Adipocyte (in vitro differentiated cells): ENCODE results near the gene BAG3.
"Not testable (repeated sequence)": the region's sequence is repeated elsewhere in the genome, so short reads cannot be mapped to it uniquely, and the experiment has no call there.

Source experiments
- DNase-seq: peaks from one replicate; pipeline ENCODE4 v3.0.0-alpha.2; 2015; ENCODE audit warnings: low read depth
- H3K27me3 ChIP-seq: replicated peaks from 2 replicates; pipeline ENCODE4 v1.7.0; 2013; ENCODE audit warnings: mild to moderate bottlenecking, low read length, moderate library complexity; ENCODE audit not compliant: control insufficient read depth, insufficient read depth
- H3K36me3 ChIP-seq: 2 replicates; pipeline ENCODE4 v1.7.0; 2013; ENCODE audit warnings: low read length, mild to moderate bottlenecking, moderate library complexity; ENCODE audit not compliant: control insufficient read depth, insufficient read depth, severe bottlenecking
- H3K4me1 ChIP-seq: 2 replicates; pipeline ENCODE4 v1.7.0; 2013; ENCODE audit warnings: mild to moderate bottlenecking, low read length, moderate library complexity; ENCODE audit not compliant: control insufficient read depth, insufficient read depth
- H3K4me3 ChIP-seq: 2 replicates; pipeline ENCODE4 v1.7.0; 2013; ENCODE audit warnings: mild to moderate bottlenecking, low read length, moderate library complexity
- H3K9ac ChIP-seq: 2 replicates; pipeline ENCODE4 v1.7.0; 2013; ENCODE audit warnings: mild to moderate bottlenecking, low read length, moderate library complexity
- H3K9me3 ChIP-seq: 2 replicates; pipeline ENCODE4 v1.7.0; 2013; ENCODE audit warnings: mild to moderate bottlenecking, low read length, moderate library complexity; ENCODE audit not compliant: control insufficient read depth

The BAG3 gene

GRCh38 chr10:119656760-119657159 lies 5.6 kb downstream of the BAG3 start:
- H3K9ac ChIP-seq: peak overlapping the region; percentile 86
- no peaks in the 10 kb centered on the region for H3K9me3 ChIP-seq
- no peaks in the 10 kb centered on the region for H3K27me3 ChIP-seq
- H3K36me3 ChIP-seq: peaks cover 6% of the 10 kb centered on the region
- peak overlapping the region; percentile 89 for H3K4me3 ChIP-seq
- H3K4me1 ChIP-seq: peaks cover 76% of the 10 kb centered on the region
- no peak for DNase-seq

GRCh38 chr10:119657725-119658124 lies 6.5 kb downstream of the BAG3 start:
- no peaks in the 10 kb centered on the region for H3K27me3 ChIP-seq
- H3K9me3 ChIP-seq: no peaks in the 10 kb centered on the region
- H3K4me1 ChIP-seq: peaks cover 82% of the 10 kb centered on the region
- no peak for DNase-seq
- H3K9ac ChIP-seq: peak overlapping the region; percentile 86
- H3K36me3 ChIP-seq: peaks cover 6% of the 10 kb centered on the region
- peak overlapping the region; percentile 89 for H3K4me3 ChIP-seq

DNA sequence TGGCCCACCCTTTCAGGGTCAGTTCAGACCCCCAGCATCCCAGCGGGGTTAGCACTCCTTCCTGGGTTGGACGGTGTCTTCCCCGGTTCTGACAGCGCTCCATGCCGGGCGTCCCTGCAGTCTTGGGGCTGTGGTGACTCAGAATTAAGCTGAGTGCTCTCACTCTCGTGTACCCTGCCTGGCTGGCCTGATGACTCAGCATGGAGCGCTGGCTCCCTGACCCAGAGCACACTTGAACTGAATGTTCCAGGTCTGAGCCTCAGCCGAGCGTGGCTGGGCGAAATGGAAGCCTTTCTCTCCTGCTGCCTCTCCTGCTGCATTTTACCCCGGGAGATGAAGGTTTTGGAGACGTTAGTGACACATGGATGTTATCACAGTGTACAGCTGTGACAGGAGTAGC lies 7.1 kb downstream of the BAG3 start:
- Histone ChIP-seq H3K4me3 (peak overlapping the region; percentile 89), H3K4me1 (peaks cover 82% of the 10 kb centered on the region), H3K36me3 (peaks cover 6% of the 10 kb centered on the region), H3K27me3 (no peaks in the 10 kb centered on the region), H3K9ac (peak overlapping the region; percentile 86), H3K9me3 (no peaks in the 10 kb centered on the region)
- DNase-seq: peak; percentile 97

- Histone ChIP-seq H3K4me3 (no peak overlapping the region), H3K9ac (no peak overlapping the region), H3K27me3 (no peaks in the 10 kb centered on the region), H3K4me1 (peaks cover 81% of the 10 kb centered on the region), H3K36me3 (peaks cover 6% of the 10 kb centered on the region), H3K9me3 (no peaks in the 10 kb centered on the region)
- DNase-seq: no peak
Observed at GRCh38 chr10:119659951-119660350, 8.8 kb downstream of the BAG3 start.

DNA sequence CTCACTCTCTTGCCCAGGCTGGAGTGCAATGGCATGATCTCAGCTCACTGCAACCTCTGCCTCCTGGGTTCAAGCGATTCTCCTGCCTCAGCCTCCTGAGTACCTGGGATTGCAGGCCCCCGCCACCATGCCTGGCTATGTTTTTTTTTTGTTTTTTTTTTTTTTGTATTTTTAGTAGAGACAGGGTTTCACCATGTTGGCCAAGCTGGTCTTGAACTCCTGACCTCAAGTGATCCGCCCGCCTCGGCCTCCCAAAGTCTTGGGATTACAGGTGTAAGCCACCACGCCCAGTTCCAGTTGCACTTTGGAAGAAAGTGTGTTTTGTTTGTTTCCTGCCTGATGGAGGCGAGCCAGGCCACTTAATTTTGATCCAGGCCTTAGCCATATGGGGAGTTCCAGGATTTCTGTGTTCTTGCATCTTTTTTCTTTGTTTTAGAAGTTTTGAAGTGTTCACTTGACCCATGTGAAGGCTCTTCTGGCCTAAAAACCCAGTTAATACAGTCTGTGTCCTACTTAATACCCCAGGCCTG lies 11.0 kb downstream of the BAG3 start:
- H3K36me3 ChIP-seq, H3K9me3 ChIP-seq, DNase-seq, H3K4me3 ChIP-seq, H3K27me3 ChIP-seq, H3K9ac ChIP-seq: not testable (repeated sequence)
- peaks cover 77% of the 10 kb centered on the region for H3K4me1 ChIP-seq

GRCh38 chr10:119663866-119664698 lies 12.9 kb downstream of the BAG3 start:
- H3K9me3 ChIP-seq: no peaks in the 10 kb centered on the region
- no peaks in the 10 kb centered on the region for H3K36me3 ChIP-seq
- peaks cover 78% of the 10 kb centered on the region for H3K4me1 ChIP-seq
- H3K9ac ChIP-seq: peak overlapping the region; percentile 48
- DNase-seq: peak; percentile 29
- H3K4me3 ChIP-seq: peak overlapping the region; percentile 28
- H3K27me3 ChIP-seq: no peaks in the 10 kb centered on the region

DNA sequence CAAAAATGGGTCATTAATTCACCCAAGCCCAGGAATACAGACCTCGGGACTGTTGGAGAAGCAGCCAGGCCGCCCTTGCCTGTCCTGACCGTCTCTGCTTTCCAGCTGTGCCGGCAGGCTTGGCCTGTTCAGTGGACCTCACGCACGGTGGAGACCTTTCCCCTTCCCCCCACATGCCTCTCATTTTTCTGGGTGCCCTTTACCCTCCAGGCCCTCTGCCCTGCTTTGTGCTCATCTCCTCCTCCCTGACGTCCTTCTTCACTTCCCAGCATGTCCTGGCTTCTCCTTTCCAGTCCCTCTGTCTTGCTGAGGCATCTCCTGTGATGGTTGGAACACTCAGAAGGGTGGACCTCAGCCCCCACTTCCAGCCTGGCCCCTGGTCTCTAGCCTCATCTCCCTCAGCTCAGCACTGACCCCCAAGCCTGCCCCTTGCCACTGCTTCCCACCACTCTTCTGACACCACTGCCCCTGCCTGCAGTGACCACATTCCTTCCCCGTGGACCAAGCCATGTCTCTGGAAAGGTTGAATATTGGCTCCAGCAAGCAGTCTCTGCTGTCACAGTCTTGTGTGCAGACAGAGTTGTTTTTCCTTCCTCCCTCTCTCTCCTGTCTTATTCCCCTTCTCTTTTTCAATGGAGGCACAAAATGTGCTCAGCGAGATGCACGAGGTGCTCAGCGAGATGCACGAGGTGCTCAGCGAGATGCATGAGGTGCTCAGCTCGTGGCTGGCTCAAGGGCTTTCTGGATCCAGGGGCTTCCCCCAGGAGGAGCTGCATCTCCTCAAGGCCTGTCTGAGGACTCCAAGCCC lies 14.9 kb downstream of the BAG3 start:
- H3K36me3 ChIP-seq: peaks cover 13% of the 10 kb centered on the region
- H3K4me1 ChIP-seq: peaks cover 72% of the 10 kb centered on the region
- H3K4me3 ChIP-seq: peak overlapping the region; percentile 2
- no peaks in the 10 kb centered on the region for H3K27me3 ChIP-seq
- H3K9me3 ChIP-seq: no peaks in the 10 kb centered on the region
- DNase-seq: no peak
- H3K9ac ChIP-seq: peak overlapping the region; percentile 79

DNA sequence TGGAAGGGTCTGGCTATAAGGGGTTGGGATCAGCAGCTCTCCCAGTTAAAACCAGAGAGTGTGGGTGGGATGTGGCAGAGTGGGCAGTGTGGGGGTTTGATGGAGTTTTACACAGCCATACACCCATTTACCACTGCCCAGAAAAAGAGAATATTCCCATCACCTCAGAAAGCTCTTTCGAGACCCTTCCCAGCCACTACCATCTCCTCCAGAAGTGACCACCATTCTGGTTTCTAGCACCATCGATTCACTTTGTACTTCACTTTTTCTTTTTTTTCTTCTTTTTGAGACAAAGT lies 15.5 kb downstream of the BAG3 start:
- peak overlapping the region; percentile 79 for H3K9ac ChIP-seq
- H3K36me3 ChIP-seq: peaks cover 19% of the 10 kb centered on the region
- H3K4me1 ChIP-seq: peaks cover 70% of the 10 kb centered on the region

DNA sequence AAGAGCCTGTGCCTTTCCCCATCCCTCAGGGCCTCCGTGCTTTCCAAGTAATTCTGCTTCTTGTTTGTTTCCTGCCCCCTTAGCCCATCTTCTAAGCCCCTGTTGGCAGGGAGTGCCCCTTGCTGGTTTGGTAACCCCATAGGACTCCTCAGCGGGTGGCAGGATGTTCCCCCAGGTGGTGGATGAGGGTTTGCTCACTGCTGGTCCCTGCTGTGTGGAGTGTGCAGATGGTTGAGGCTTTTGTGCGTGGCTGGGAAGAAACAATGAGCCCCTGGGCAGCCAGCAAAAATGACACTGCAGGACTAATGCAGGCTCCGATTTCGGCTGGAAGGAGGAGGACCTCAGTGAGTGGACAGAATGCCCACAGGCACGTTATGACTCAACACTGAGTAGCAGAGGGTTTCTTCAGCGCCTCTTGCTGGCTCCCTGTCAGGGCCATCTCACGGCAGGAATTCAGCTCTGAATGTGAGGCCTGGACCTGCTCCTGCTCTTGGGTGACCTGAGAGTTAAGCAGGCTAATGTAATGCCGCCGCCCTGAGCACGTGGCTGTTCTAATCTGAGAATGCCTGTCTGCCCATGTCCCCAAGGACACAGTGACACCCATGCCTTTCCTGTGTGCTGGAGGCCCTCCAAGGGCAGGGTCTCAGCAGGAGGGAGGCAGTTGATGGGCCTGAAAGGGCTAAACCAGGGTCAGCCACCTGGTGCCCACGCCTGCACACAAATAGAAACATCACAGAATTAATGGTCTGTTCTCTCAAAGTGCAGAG lies 16.6 kb downstream of the BAG3 start:
- Histone ChIP-seq H3K4me3 (peak overlapping the region; percentile 58), H3K9ac (peak overlapping the region; percentile 79), H3K4me1 (peaks cover 63% of the 10 kb centered on the region), H3K9me3 (no peaks in the 10 kb centered on the region), H3K36me3 (peaks cover 30% of the 10 kb centered on the region), H3K27me3 (no peaks in the 10 kb centered on the region)
- DNase-seq: peak; percentile 98

More for the DNA sequence above, 15.5 kb downstream of the BAG3 start:
- Histone ChIP-seq H3K9me3 (no peaks in the 10 kb centered on the region), H3K27me3 (no peaks in the 10 kb centered on the region), H3K4me3 (peak overlapping the region; percentile 2)
- no peak for DNase-seq

DNA sequence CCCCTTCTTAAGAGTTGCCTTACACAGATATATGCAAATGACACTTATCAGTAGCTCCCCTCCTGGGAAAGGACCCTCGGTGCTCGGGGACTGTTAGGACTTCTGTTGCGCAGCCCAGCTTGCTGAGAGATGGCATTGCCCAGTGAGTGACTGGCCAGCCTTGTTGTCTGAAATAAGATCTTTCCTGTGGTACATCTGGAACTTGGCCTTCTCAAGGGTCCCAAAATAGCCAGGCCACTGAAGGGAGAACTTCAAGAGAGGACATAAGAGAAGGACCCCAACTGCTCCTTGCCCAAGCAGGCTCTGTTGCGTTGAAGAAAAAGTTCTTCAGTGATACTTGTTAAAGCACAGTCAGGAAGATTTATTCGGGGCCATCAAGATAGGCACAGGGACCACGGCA lies 17.3 kb downstream of the BAG3 start:
- H3K9ac ChIP-seq: peak overlapping the region; percentile 57
- H3K27me3 ChIP-seq: no peaks in the 10 kb centered on the region
- H3K4me1 ChIP-seq: peaks cover 56% of the 10 kb centered on the region
- H3K36me3 ChIP-seq: peaks cover 37% of the 10 kb centered on the region
- H3K9me3 ChIP-seq: no peaks in the 10 kb centered on the region
- H3K4me3 ChIP-seq: no peak overlapping the region
- DNase-seq: no peak

GRCh38 chr10:119669331-119669730 lies 18.2 kb downstream of the BAG3 start:
- Histone ChIP-seq H3K27me3 (no peaks in the 10 kb centered on the region), H3K9me3 (no peaks in the 10 kb centered on the region), H3K4me1 (peaks cover 47% of the 10 kb centered on the region), H3K36me3 (peaks cover 45% of the 10 kb centered on the region), H3K4me3 (no peak overlapping the region), H3K9ac (peak overlapping the region; percentile 57)
- no peak for DNase-seq
